GM18517 (cell line): ENCODE data around the gene CTSL.
"Not testable (repeated sequence)": the region's sequence is repeated elsewhere in the genome, so short reads cannot be mapped to it uniquely, and the experiment has no call there.

Experiments
- ATAC-seq: cut with Tn5 transposase; IDR thresholded peaks from one replicate; pipeline ENCODE4 v1.9.1; 2021; ENCODE audit warnings: mild to moderate bottlenecking, moderate library complexity; ENCODE audit not compliant: unreplicated experiment

CTSL gene

DNA sequence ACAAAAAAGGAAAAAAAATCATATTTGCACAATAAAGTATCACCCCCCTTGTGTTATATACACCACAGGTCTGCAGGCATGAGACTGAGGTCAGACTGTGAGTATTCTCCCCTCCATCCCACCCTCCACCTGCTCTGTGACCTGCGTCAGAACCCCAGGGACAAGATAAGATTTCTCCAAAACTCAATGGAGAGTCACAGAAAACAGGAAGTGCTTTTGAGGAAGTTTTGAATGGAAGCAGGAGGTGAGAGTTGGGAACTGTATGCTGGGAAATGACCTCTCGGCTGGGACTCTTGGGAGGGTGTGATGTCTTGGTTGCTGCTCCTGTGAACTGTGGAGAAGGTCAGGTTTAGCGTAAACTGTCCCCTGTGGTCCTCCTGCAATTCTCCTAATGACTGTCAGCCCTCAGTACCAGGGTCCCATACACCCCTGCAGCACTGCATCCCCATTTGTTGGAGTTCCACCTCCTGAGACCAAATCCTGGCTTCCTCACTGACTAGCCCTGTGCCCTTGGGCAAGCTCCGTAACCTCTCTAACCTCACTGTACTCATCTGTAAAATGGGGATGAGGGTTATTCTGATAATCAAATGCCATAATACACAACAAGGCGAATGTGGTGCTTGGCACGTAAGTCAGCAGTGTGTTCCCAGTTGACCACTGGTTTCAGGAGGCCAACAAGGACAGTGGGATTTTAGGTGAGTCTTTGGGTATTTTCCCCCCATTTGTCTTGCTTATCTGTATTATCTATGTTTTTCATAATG is 6.9 kb upstream of the CTSL start:
- ATAC-seq, result no peak

- no peak for ATAC-seq
These were observed 5.7 kb upstream of the CTSL start for GRCh38 chr9:87720173-87720572.

GRCh38 chr9:87722393-87723088 is 3.4 kb upstream of the CTSL start:
- no peak for ATAC-seq

DNA sequence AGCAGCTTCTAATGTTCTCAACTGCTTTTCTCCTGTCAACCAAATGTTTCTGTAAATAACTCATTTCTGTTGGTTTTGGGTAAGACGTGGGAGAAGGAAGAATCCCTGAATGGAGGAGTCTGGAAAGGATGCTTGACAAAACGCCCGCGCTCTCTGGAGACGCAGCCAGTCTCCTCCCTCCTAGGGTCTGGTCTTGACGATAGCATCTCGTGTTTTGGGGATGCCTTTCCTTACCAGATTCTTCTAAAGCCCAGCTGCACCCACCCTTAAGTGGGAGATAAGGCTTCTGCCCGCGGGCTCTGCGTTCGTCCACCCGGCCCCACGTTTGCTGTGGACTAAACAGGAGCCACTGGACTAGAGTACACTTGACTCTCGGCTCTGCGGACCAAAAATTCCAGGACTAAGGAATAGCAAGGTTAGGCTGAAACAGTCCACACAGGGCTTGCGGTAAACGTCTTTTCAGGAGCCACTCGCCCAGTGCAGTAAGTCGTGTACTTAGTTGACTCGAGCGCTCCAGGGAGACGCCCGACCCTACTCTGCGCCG is 491 bp upstream of the CTSL start:
- no peak for ATAC-seq

DNA sequence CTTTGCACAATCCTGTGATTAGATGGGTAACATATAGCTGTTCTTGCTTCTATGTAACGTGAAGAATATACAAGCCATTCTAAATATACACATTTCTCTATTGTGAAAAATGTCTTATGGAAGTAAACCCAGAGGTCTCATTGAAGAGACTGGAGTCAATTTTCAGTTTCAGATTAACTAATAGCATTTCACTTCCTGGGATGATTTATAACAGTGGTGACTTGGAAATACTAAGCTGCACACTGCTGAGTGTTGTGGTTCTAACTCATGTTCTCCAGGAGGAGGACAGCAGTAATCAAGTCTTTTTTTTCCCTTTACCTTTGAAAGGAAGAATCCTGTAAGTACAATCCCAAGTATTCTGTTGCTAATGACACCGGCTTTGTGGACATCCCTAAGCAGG is 3.3 kb downstream of the CTSL start:
- no peak for ATAC-seq

- no peak for ATAC-seq
These were observed 5.4 kb downstream of the CTSL start for GRCh38 chr9:87731321-87731720.

DNA sequence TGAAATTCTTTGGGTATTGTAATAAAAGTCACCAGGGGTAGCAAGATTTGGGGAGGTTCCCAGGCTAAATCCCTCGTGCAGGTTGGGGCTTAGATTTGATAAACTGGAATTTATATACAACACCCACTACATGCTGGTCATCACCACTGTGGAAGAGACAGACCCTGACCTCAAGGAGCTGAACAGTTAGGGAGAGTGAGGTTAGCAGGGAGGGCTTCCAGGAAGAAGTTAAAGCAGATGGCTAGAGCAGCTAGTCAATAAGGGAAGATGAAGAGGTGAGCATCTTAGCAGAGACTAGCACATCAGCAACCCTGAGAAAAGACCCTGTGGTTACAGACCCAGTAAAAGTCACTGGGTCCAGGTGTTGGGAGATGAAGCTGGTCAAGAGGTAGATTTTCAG is 6.4 kb downstream of the CTSL start:
- ATAC-seq, result no peak

GRCh38 chr9:87732756-87733155 is 6.8 kb downstream of the CTSL start:
- ATAC-seq, result no peak

GRCh38 chr9:87733273-87734052 is 7.5 kb downstream of the CTSL start:
- ATAC-seq, result no peak

DNA sequence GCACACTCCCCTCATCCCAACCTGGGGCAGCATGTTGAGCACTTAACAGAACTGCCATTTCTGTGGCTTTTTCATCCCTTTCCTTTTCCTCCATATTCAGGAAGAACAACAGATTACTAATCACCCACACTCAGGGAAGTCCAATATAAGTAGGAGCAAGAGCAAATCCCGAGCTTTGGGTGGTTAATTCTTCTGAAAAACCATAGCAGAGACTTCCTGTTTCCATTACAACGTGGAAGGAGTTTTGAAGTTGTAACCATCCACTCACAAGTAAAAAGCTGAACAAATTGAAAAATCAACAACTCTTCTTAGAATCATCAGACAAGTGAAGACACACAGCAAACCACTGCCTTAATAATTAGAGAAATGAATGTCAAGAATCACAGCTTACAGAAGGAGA is 8.2 kb downstream of the CTSL start:
- ATAC-seq, result no peak

GRCh38 chr9:87739546-87739945 is 13.6 kb downstream of the CTSL start:
- ATAC-seq, result no peak

- no peak for ATAC-seq
These were observed 14.3 kb downstream of the CTSL start for GRCh38 chr9:87740209-87740608.

- ATAC-seq, result no peak
These were observed 15.4 kb downstream of the CTSL start for GRCh38 chr9:87741326-87741725.

DNA sequence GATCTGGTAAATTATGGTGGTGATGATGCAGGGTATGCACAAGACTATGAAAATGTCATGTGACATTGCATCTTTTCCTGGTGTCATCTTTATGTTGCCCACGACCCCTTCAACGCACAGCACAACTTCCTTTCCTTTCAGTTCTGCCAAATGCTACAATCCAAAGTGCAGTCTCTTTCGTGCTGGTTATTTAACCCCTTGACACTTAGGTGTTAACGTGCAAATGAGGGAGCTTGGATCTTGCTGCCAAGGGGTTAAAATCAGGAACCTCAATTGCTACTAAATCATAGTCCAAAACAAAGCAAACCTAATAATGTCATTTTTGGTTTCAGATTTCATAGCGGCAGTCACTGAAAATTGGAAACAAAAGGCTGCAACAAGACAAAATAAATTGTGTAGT is 16.0 kb downstream of the CTSL start:
- ATAC-seq, result no peak

GRCh38 chr9:87742813-87743428 is 17.0 kb downstream of the CTSL start:
- no peak for ATAC-seq

- ATAC-seq, result not testable (repeated sequence)
These were observed 18.3 kb downstream of the CTSL start for GRCh38 chr9:87744247-87744646.

- no peak for ATAC-seq
These were observed 20.3 kb downstream of the CTSL start for GRCh38 chr9:87746186-87746585.

DNA sequence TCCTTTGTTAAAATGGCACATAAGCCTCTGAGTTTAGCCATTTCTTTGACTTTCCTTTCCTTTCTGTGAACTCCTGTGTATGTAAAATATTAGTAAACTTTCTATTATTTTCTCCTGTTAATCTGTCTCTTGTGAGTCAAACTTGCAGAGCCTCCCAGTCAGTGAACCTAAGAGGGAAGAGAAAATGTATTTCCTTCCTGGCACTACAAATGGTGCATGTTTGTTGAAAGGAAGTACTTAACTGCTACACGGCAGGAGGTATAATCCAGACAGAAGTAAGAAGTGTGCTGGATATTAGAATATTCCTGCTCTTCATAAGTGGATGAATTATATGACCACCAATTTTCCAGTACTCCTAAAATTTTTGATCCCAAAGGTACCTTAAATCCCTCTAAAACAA is 23.0 kb downstream of the CTSL start:
- ATAC-seq, result no peak

DNA sequence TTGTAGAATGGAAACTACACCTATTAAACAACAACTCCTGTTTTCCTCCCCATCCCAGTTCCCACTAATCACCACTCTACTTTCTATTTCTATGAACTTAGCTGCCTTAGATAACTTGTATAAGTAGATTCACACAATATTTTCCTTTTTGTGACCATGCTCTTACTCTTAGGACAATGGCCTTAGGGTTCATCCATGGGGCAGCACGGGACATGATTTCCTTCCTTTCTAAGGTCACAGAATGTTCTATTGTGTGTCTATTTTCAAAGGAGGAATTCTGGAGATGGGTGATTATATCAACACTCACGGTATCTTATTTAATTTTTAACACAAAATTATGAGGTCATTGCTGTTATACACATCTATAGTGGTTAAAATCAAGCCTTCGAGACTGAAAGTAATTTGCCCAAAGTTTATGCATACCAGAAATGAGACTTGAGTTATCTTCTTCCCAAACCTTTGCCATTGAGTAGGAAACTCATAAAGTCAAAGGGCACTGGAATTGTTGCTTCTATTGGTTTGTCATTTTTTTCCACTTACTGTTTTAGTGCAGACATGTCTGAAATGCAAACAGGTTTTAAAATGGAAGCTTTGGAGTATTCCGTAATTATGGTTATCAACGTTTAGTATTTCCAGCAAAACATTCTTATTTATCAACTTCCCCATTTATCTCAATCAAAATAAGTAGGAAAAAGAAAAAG is 23.6 kb downstream of the CTSL start:
- ATAC-seq, result no peak

GRCh38 chr9:87750726-87751125 is 24.8 kb downstream of the CTSL start:
- ATAC-seq, result no peak

DNA sequence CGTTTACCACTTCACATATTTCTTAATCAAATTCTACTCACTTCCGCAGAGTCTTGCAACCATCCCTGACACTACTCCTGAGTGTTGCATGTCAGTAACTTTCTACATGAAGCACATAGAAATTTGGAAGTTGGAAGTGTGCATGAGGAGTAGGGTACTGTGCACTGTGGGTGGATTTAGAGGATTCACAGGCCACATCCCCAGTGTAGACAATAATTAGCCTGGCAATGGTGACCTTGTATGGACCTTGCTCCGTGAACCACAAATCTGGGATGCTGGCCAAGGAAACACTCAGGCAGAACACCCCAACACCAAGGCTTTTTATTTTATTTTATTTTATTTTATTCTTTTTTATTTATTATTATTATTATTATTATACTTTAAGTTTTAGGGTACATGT is 25.5 kb downstream of the CTSL start:
- ATAC-seq, result no peak
